HCT116 (cell line): Measurements from ENCODE around the gene SHISA6. TPM values are rescaled to one million over a fixed set of nuclear protein-coding genes. Genes with fewer than 3 reads are reported as not detected.

Source experiments
- ATAC-seq: fragments of 200-7000 bp; cut with Tn5 transposase; 2 replicates; pipeline ENCODE4 v1.9.1; 2020; ENCODE audit warnings: mild to moderate bottlenecking, moderate library complexity
- BruUV-seq: library from RNA; stranded (reverse); fragments of 400-500 nt; replicated peaks from 2 replicates; lab custom pipeline; 2021; lab: Mats Ljungman, UMichigan
- CTCF ChIA-PET: fragments of 300-600 bp; sonication (Branson Sonifier 250); formaldehyde crosslinking; loops from one replicate; lab custom pipeline; 2021; ENCODE audit warnings: antibody characterized with exemption; lab: Charles Lee
- POLR2A ChIA-PET: fragments of 300-600, 350-600 bp; sonication (Branson Sonifier 250); formaldehyde crosslinking; loops from one replicate; lab custom pipeline; 2021; ENCODE audit warnings: antibody characterized with exemption; lab: Charles Lee
- RAD21 ChIA-PET, 2 experiments: fragments of 300-600 bp; sonication (Branson Sonifier 250); formaldehyde crosslinking; loops; one replicate each; lab custom pipeline; 2023; ENCODE audit warnings: low total read pairs in 2 of 2; ENCODE audit not compliant: uncharacterized antibody in 2 of 2, unreplicated experiment in 2 of 2, low non-redundant PET in 1 of 2; lab: Charles Lee
- DNase-seq: peaks from one replicate; pipeline ENCODE4 v3.0.0-alpha.2; 2010; ENCODE audit warnings: low read depth, low spot score
- H2AFZ ChIP-seq: fragments of 200-600 bp; shearing (Covaris generic), sonication (generic); 2 replicates; pipeline ENCODE4 v1.6.1; 2017; ENCODE audit warnings: low read depth, mixed run types, mixed read lengths, antibody characterized with exemption, low read length; ENCODE audit not compliant: poor library complexity, severe bottlenecking
- H3K27ac ChIP-seq: 2 replicates; pipeline ENCODE4 v1.5.1; 2012; ENCODE audit warnings: low read depth, low read length
- H3K27me3 ChIP-seq: fragments of 200-600 bp; sonication (generic); 2 replicates; pipeline ENCODE4 v1.6.1; 2016; ENCODE audit warnings: mixed run types, low read length, mixed read lengths; ENCODE audit not compliant: insufficient read depth
- H3K36me3 ChIP-seq, 2 experiments: fragments of 200-500 bp in 1 of 2; fragments of 200-600 bp in 1 of 2; sonication (Bioruptor generic) in 1 of 2; sonication (generic) in 1 of 2; 2 replicates each; pipeline versions ENCODE4 v1.5.1 to v1.6.1; 2014 to 2016; ENCODE audit warnings: low read length in 2 of 2, inconsistent platforms in 1 of 2, mixed read lengths in 1 of 2, mixed run types in 1 of 2; ENCODE audit not compliant: insufficient read depth in 2 of 2, control insufficient read depth in 1 of 2
- H3K4me1 ChIP-seq, 2 experiments: fragments of 200-600 bp in 1 of 2; sonication (generic) in 1 of 2; 2 replicates each; pipeline versions ENCODE4 v1.5.1 to v1.6.1; 2012 to 2017; ENCODE audit warnings: low read length in 2 of 2, inconsistent platforms in 1 of 2, mild to moderate bottlenecking in 1 of 2, mixed read lengths in 1 of 2, mixed run types in 1 of 2, moderate library complexity in 1 of 2; ENCODE audit not compliant: insufficient read depth in 2 of 2, control insufficient read depth in 1 of 2
- H3K4me2 ChIP-seq: fragments of 200-600 bp; sonication (generic); 2 replicates; pipeline ENCODE4 v1.6.1; 2017; ENCODE audit warnings: mixed run types, low read length, mixed read lengths
- H3K4me3 ChIP-seq, 2 experiments: fragments of 200-600 bp in 1 of 2; sonication (generic) in 1 of 2; replicated peaks in 1 of 2; 2 replicates each; pipeline ENCODE4 v1.5.1; 2011 to 2016; ENCODE audit warnings: low read length in 2 of 2, control low read depth in 1 of 2, low read depth in 1 of 2, mild to moderate bottlenecking in 1 of 2, mixed read lengths in 1 of 2, mixed run types in 1 of 2
- H3K79me2 ChIP-seq: fragments of 200-600 bp; sonication (generic); 2 replicates; pipeline ENCODE4 v1.6.1; 2017; ENCODE audit warnings: mild to moderate bottlenecking, mixed run types, low read length, moderate library complexity, mixed read lengths; ENCODE audit not compliant: insufficient read depth
- H3K9ac ChIP-seq: fragments of 200-600 bp; sonication (generic); 2 replicates; pipeline ENCODE4 v1.6.1; 2016; ENCODE audit warnings: low read length, mixed read lengths
- H3K9me2 ChIP-seq: fragments of 200-600 bp; sonication (generic), shearing (Covaris generic); 2 replicates; pipeline ENCODE4 v1.6.1; 2017; ENCODE audit warnings: mixed run types, mild to moderate bottlenecking, moderate library complexity; ENCODE audit not compliant: insufficient read depth
- H3K9me3 ChIP-seq, 2 experiments: fragments of 200-500 bp in 1 of 2; fragments of 200-600 bp in 1 of 2; sonication (Bioruptor generic) in 1 of 2; sonication (generic) in 1 of 2; 2 replicates each; pipeline ENCODE4 v1.6.1; 2014 to 2017; ENCODE audit warnings: low read length in 2 of 2, mixed read lengths in 2 of 2, inconsistent platforms in 1 of 2, low read depth in 1 of 2, mild to moderate bottlenecking in 1 of 2, mixed run types in 1 of 2, moderate library complexity in 1 of 2; ENCODE audit not compliant: control insufficient read depth in 1 of 2, insufficient read depth in 1 of 2
- H4K20me1 ChIP-seq: fragments of 200-600 bp; sonication (generic), shearing (Covaris generic); 2 replicates; pipeline ENCODE4 v1.6.1; 2017; ENCODE audit warnings: mixed run types, mild to moderate bottlenecking, moderate library complexity; ENCODE audit not compliant: insufficient read depth
- CEBPB ChIP-seq: IDR thresholded peaks from 2 replicates; pipeline ENCODE4 v1.6.1; 2012; ENCODE audit warnings: low read depth
- CTCF ChIP-seq, 3 experiments: fragments of 200-600 bp in 1 of 3; sonication (generic) in 1 of 3; IDR thresholded peaks in 2 of 3; conservative IDR thresholded peaks in 1 of 3; 2 replicates each; pipeline ENCODE4 v1.5.1; 2012 to 2017; ENCODE audit warnings: low read depth in 2 of 3, low read length in 2 of 3, antibody characterized with exemption in 1 of 3, borderline replicate concordance in 1 of 3, control low read depth in 1 of 3, mild to moderate bottlenecking in 1 of 3, mixed read lengths in 1 of 3, mixed run types in 1 of 3, moderate library complexity in 1 of 3; ENCODE audit not compliant: insufficient read depth in 1 of 3
- EGR1 ChIP-seq: IDR thresholded peaks from 2 replicates; pipeline ENCODE4 v1.6.1; 2012; ENCODE audit warnings: low read depth
- ELF1 ChIP-seq: IDR thresholded peaks from 2 replicates; pipeline ENCODE4 v1.6.1; 2012; ENCODE audit warnings: low read depth, borderline replicate concordance
- EZH2 ChIP-seq: fragments of 200-600 bp; sonication (generic); IDR thresholded peaks from 2 replicates; pipeline ENCODE4 v1.6.1; 2017; ENCODE audit warnings: antibody characterized with exemption, mixed run types
- FOSL1 ChIP-seq: IDR thresholded peaks from 2 replicates; pipeline ENCODE4 v1.6.1; 2012; ENCODE audit warnings: low read depth
- REST ChIP-seq: IDR thresholded peaks from 2 replicates; pipeline ENCODE4 v1.6.1; 2012; ENCODE audit warnings: low read depth
- SIN3A ChIP-seq: IDR thresholded peaks from 2 replicates; pipeline ENCODE4 v1.6.1; 2012; ENCODE audit warnings: low read depth
- SP1 ChIP-seq: IDR thresholded peaks from 2 replicates; pipeline ENCODE4 v1.6.1; 2012; ENCODE audit warnings: low read depth
- YY1 ChIP-seq: IDR thresholded peaks from 2 replicates; pipeline ENCODE4 v1.6.1; 2011; ENCODE audit warnings: low read length, low read depth, moderate library complexity, mild to moderate bottlenecking; ENCODE audit not compliant: insufficient replicate concordance; ENCODE audit errors: extremely low read depth
- ZFX ChIP-seq: fragments of 450-650 bp; IDR thresholded peaks from 2 replicates; pipeline ENCODE4 v1.6.1; 2017
- intact Hi-C: fragments of 100-400 bp; cut with micrococcal nuclease; formaldehyde crosslinking; loops from 2 replicates; pipeline ENCODE4 v1.10.0; 2022
- total RNA-seq: library from RNA; stranded (reverse); gene quantifications from one replicate; pipeline ENCODE4 v1.2.1, GENCODE V29; 2021; ENCODE audit not compliant: unreplicated experiment

SHISA6 gene
- total RNA-seq, 1 experiment from 2014 or later, result not detected

- Histone ChIP-seq H3K9ac (no peak overlapping the region), H3K9me3 (peaks cover 8 to 31% of the 10 kb centered on the region in 2 experiments; a peak in 2 of 4 replicates), H3K27ac (no peak overlapping the region), H3K4me3 (no peak overlapping the region), H3K79me2 (no peaks in the 10 kb centered on the region), H2AFZ (no peak overlapping the region), H3K27me3 (no peaks in the 10 kb centered on the region), H4K20me1 (no peaks in the 10 kb centered on the region), H3K9me2 (no peaks in the 10 kb centered on the region), H3K36me3 (no peaks in the 10 kb centered on the region), H3K4me2 (no peak overlapping the region), H3K4me1 (no peaks in the 10 kb centered on the region)
- TF ChIP-seq ZFX (no peak), CTCF (IDR thresholded peaks at IDR 0.05 in 2 of 3, conservative IDR thresholded peaks at IDR 0.05 in 1 of 3; ENCODE audit: borderline replicate concordance in 1 of 3, insufficient read depth in 1 of 3, low read depth in 2 of 3, low read length in 2 of 3) (no peak), EZH2 (no peak), SIN3A (no peak), CEBPB (no peak), REST (no peak), SP1 (no peak), ELF1 (no peak), YY1 (no peak), FOSL1 (no peak), EGR1 (no peak)
- no TSS peak for BruUV-seq
- intact Hi-C loops, result no loop called here
- ChIA-PET RAD21 (no interaction called here), POLR2A (no interaction called here), CTCF (no interaction called here)
- ATAC-seq, result no peak
- DNase-seq, result no peak
These were observed 31.1 kb upstream of the SHISA6 start for GRCh38 chr17:11209906-11210305.
